GM18498 (cell line): ENCODE results near the gene SH3PXD2A.
"Not testable (repeated sequence)": the region's sequence is repeated elsewhere in the genome, so short reads cannot be mapped to it uniquely, and the experiment has no call there.

Source experiments
- ATAC-seq: cut with Tn5 transposase; IDR thresholded peaks from one replicate; pipeline ENCODE4 v1.9.1; 2021; ENCODE audit warnings: mild to moderate bottlenecking, moderate library complexity; ENCODE audit not compliant: unreplicated experiment

The SH3PXD2A gene

GRCh38 chr10:103793429-103793828 lies 61.9 kb downstream of the SH3PXD2A start:
- no peak for ATAC-seq

DNA sequence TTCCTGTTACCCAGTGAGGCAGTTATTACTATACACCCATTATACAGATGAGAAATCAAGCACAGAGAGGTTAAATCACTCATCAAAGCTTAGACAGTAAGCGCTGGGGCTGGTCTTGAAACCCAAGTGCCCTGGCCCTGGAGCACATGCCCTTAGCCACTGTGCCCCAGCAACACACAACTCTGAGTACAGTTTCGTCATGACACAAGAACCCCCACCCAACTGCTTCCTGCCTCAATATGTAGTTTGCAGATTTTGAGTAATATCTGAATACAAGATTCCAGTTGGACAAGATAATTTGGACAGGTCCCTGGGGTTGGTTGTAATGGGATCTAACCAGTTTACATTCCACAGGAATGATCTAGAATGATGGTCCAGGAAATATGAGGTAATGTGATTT lies 62.8 kb downstream of the SH3PXD2A start:
- no peak for ATAC-seq

GRCh38 chr10:103791858-103792257 lies 63.5 kb downstream of the SH3PXD2A start:
- ATAC-seq, result no peak

DNA sequence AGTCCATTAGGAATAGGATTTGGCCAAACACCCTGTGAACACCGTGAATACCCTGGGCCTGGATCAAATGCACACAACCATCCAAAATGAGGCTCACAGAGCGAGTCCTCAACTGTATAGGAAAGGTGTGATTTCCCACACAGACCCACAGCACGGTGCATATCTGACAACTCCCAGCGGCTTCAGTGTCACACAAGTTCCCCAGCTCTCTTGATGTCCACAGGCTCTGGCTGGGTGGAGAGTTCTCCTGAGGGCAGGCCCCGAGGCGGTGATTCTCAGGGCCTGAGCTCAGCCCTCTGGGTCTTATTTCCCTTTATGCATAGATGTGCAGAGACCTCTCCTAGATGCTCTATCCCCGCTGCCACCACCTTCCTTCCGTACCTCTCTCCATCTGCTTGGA lies 64.1 kb downstream of the SH3PXD2A start:
- no peak for ATAC-seq

DNA sequence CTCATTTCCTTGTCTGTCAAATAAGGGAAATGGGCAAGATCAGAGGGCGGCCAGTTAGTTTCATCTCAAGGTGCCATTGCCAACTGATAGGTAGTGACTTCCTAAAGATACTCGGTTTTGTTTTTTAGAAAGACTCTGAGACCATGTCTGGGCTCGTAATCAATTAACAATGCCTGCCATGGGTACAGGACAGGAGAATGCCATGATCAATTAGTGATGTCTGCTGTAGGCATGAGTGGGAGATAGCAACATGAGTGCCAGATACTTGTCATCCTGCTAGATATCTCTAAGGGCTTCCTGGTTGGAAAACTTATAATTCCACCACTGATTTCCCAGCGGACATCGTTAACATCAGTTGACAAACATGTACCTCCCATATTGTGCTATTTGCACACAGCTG lies 64.8 kb downstream of the SH3PXD2A start:
- ATAC-seq, result no peak

- no peak for ATAC-seq
These were observed 65.6 kb downstream of the SH3PXD2A start for GRCh38 chr10:103789771-103790201.

- ATAC-seq, result no peak
These were observed 66.2 kb downstream of the SH3PXD2A start for GRCh38 chr10:103789161-103789560.

GRCh38 chr10:103787331-103787730 lies 68.0 kb downstream of the SH3PXD2A start:
- ATAC-seq, result no peak

- no peak for ATAC-seq
These were observed 69.4 kb downstream of the SH3PXD2A start for GRCh38 chr10:103786020-103786419.

GRCh38 chr10:103784723-103785418 lies 70.5 kb downstream of the SH3PXD2A start:
- no peak for ATAC-seq

GRCh38 chr10:103784089-103784488 lies 71.3 kb downstream of the SH3PXD2A start:
- ATAC-seq, result no peak

DNA sequence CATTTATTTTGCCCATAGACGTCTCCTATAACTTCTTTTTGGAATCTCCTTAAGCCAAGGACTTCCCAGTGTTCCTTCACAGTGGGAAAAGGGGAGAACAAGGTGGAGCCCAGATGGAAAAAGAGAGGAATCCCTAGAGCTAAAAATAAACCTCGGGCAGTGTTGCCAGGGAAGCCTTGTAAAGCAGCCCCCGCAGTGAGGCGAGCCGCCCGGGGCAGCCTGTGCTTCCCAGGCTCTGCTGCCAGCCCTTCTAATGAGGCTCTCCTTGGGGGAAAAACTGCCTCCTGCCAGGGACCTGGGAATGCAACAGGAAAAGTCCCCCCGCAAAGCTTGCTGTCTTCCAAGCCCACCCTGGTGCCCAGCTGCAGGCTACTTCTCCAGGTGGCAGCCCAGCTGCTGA lies 71.7 kb downstream of the SH3PXD2A start:
- no peak for ATAC-seq

GRCh38 chr10:103781329-103782061 lies 73.9 kb downstream of the SH3PXD2A start:
- no peak for ATAC-seq

- ATAC-seq, result no peak
These were observed 74.9 kb downstream of the SH3PXD2A start for GRCh38 chr10:103780242-103781149.

- ATAC-seq, result no peak
These were observed 76.8 kb downstream of the SH3PXD2A start for GRCh38 chr10:103778358-103779139.

DNA sequence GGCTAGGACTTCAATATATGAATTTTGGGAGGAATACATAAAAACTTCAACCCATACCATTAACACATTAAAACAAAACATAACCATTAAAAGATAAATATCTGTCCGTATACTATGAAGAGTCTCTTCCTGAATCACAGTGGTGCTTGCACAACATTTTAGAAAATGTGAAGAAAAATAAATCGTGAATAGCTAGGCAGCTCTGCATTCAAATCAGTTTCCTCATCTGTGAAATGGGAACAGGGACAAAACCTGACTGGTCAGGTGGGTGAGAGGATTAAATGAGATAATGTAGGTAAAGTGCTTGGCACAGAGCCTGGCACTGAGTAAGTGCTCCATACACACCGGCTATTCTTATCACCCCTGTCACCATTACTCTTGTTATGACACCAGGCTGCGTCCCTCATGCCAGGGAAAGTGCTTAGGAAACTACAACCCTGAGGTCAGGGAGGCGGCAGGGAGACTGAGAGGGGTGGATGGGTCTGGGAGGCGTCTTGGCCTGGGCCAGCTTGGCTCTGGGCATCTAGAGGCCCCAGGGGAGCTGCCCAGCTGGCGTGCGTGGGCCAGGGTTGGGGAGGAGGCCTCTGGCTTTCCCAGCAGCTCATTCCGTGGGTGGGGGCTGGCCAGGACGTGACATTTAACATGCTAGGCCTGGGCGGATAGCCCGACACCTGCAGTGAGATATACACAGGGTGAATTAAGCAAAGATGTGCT lies 78.3 kb downstream of the SH3PXD2A start:
- ATAC-seq, result no peak

DNA sequence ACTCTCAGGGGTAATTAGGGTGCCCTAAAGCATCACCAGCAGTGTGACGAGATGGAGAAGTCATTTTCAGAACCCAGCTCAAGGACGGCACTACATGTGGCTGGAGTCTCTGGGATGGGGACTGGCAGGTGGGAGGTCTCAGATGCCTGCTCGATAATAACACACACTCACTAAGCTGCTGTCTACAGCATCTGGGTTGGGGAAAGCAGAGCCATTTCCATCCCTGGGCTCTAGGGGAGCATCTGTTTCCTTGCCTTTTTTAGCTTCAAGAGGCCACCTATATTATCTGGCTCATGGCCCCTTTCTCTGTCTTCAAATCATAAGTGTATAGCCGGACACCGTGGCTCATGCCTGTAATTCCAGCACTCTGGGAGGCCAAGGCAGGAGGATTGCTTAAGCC lies 79.6 kb downstream of the SH3PXD2A start:
- ATAC-seq, result no peak

DNA sequence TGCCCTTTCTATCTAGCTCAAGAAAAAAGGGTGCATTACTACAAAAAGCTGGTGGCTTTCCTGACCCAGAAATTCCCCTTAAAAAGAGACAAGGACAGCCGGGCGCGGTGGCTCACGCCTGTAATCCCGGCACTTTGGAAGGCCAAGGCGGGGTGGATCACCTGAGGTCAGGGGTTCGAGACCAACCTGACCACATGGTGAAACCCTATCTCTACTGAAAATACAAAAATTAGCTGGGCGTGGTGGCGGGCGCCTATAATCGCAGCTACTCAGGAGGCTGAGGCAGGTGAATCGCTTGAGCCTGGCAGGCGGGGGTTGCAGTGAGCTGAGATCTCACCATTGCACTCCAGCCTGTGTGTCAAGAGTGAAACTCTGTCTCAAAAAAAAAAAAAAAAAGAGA lies 82.5 kb downstream of the SH3PXD2A start:
- not testable (repeated sequence) for ATAC-seq

DNA sequence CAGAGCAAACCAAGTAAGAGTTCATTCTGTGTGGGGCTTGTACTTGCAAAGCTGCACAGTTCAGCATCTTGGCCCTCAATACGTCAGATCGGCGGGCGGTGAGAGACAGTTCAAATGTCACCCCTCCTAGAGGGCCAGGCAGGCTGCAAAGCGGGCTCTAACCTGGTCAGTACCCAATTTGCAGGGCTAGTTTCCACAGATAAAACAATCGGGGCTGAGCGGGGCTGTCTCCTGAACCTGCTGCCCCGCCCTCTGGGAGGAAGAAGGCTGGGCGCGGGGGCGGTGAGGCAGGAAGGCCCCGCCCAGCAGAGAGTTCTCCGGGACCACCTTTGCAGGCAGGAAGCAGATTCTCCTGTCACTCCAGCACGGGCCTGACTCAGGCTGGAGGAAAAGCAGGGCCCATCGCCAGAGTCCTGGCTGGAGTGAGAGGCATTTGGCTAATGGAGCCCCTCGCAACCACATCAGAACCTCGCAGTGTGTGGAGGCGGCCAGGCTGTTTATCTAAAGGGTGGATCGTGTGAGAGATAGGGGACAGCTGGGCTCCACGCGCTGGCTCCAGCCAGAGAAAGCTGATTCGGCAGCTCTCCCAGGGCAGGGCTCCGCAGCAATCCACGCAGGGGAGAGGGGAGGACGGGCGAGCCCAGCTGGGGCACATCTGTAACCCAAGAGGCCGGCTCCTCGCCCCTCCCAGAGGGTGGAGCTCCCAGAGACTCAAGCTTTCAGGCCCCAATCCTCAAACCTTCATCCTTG lies 83.1 kb downstream of the SH3PXD2A start:
- peak; percentile 75 for ATAC-seq
